Activated CD8-positive, alpha-beta memory T cell treated with anti-CD3 and anti-CD28 coated beads for 36 hours (primary cell): Measurements from ENCODE around the gene LIMA1. TPM values are rescaled to one million over a fixed set of nuclear protein-coding genes. Genes with fewer than 3 reads are reported as not detected.
"Not testable (repeated sequence)": the region's sequence is repeated elsewhere in the genome, so short reads cannot be mapped to it uniquely, and the experiment has no call there.

Source experiments
- CTCF ChIA-PET: fragments of 350-600 bp; sonication (Branson Sonifier 250); formaldehyde crosslinking; loops from one replicate; lab custom pipeline; 2021; ENCODE audit warnings: antibody characterized with exemption; lab: Charles Lee
- POLR2A ChIA-PET: fragments of 350-600 bp; sonication (Branson Sonifier 250); formaldehyde crosslinking; loops from one replicate; lab custom pipeline; 2021; ENCODE audit warnings: antibody characterized with exemption; lab: Charles Lee
- total RNA-seq, 2 experiments: library from RNA; stranded (reverse); gene quantifications; one replicate each; pipeline ENCODE4 v1.2.3, GENCODE V29; 2021

LIMA1 gene
- 10 to 100 TPM; 83.0 to 85.4 TPM for total RNA-seq

DNA sequence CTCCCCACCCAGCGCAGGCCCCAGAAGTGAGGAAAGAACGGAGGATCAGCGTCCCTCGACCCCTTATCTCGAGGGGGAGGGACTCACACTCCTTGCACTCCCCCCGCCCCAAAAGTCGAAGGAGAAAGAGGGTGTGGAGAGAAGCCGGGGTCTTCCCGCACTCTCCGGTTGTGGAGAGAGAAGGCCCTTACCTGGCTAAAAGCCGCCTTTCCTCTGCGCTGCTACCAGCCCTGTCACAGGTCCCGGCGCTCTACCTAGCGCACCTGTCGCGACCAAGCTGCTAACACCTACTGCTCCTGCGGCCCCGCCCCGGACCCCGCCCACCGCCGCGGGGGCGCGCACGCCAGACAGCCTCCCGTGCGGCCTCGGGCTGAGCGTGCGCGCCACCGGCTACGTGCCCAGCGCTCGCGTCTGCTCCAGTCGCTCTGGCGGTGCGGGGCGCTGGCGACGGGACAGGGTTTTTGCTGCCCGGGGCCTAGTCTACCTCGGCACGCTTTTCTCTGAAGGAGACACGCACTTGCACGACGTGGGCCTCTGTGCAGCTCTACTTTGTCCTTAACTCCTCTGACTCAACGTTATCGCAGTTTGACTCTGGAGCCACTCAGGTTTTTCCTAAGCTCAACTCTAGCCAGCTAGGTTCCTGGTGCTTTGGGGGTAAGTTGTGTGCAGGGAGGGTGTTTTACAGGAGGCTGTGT lies at the start of gene LIMA1:
TSS of gene LIMA1 (minus strand) at position 292 of the 695 bp plus-strand sequence. CDS start 34,769 bp downstream, outside the sequence.
- ChIA-PET CTCF (interaction anchor here (0.5 to 1.4 kb wide), 6 partner anchors 28 to 198 kb away, joined by 3 to 5 read pairs (median 4); partner anchors contain the start of genes CERS5 and SMARCD1), POLR2A (interaction anchor here (0.6 to 1.9 kb wide), 7 partner anchors 59 to 171 kb away, joined by 3 to 9 read pairs (median 5); partner anchors contain the start of gene COX14)

DNA sequence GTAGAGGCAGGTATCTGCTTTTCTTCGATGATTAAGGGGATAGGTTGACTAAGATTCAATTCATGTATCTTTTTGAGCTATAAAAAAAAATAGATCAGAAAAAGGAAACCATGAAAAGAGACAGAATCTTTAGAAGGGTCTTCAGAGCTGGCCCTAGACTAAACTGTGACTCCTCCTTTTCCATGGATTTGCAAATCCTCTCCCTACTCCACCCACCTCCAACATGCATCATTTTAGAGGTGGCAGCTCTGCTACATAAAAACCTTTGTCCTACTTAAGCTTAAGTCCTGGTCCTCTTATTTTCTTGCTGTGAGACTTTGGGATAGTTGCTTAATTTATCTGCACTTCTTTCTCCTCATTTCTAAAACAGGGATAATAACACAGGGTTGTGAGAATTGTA lies 48.4 kb upstream of the LIMA1 start:
- POLR2A ChIA-PET = no interaction called here

DNA sequence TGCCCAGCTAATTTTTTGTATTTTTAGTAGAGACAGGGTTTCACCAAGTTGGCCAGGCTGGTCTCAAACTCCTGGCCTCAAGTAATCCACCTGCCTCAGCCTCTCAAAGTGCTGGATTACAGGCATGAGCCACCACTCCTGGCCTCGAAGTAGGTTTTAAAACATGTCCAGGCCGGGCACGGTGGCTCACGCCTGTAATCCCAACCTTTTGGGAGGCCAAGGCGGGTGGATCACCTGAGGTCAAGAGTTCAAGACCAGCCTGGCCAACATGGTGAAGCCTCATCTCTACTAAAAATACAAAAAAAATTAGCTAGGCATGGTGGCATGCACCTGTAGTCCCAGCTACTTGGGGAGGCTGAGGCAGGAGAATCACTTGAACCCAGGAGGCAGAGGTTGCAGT lies 45.3 kb upstream of the LIMA1 start:
- CTCF ChIA-PET = interaction anchor here (0.9 kb wide), 1 partner anchor 9 kb away, joined by 4 read pairs; no protein-coding TSS in a partner anchor
- POLR2A ChIA-PET = not testable (repeated sequence)

More for the DNA sequence above, 48.4 kb upstream of the LIMA1 start:
- CTCF ChIA-PET = interaction anchor here (0.6 kb wide), 1 partner anchor 185 kb away, joined by 4 read pairs; no protein-coding TSS in a partner anchor

DNA sequence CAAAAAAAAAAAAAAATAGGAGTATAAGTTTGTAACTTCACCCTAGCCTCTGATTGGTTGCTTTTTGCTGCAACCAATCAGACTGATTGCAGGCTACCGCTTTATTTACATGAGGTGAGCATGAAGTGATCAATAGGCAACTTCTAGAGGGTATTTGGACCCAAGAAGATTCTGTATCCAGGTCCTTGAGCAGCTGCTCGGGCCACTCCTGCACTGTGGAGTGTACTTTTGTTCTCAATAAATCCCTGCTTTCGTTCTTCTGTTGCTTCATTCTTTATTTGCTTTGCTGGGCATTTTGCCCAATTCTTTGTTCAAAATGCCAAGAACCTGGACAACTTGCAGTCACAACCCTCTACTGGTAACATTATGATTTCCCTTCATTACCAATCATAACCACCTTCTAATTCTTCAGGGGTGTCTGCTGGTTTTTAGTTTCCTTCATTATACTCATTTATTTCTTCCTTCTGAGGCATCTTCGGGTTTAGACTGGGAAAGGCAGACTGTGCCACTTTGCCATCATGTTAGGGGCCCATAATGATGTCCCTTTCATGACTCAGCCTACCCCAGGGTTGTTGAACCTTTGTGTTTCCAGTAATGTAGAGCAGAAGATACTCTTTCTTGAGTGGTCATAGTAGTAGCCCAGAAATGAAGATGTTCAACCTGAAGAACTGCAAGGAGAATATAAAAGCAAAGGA lies 43.4 kb upstream of the LIMA1 start:
- ChIA-PET POLR2A (no interaction called here), CTCF (no interaction called here)

DNA sequence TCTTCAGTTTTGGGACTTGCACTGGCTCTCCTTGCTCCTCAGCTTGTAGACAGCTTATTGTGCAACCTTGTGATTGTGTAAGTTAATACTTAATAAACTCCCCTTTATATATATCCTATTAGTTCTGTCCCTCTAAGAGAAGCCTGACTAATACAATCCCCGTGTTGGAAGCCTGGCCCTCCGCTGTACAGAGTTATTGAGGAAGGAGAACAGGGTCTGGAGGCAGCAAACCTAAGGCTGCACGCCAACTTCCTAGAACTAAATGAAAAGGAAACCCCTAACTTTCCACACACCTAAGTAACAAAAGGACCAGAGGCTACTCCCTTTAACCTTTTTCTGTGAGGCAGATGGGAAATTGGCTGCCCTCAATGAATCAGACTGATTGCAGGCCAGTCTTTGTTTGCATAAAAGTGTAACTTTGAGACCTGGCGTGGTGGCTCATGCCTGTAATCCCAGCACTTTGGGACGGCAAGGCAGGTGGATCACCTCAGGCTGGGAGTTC lies 42.6 kb upstream of the LIMA1 start:
- POLR2A ChIA-PET = no interaction called here
- CTCF ChIA-PET = no interaction called here

DNA sequence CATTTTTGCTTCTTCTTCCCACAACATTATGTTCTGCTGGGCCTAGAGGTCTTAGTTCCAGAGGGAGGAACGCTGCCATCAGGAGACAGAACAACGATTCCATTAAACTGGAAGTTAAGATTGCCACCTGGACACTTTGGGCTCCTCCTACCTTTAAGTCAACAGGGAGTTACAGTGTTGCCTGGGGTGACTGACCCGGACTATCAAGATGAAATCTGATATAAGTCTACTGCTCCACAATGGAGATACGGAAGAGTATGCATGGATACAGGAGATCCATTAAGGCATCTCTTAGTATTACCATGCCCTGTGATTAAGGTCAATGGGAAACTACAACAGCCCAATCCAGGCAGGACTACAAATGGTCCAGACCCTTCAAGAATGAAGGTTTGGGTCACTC lies 41.5 kb upstream of the LIMA1 start:
- POLR2A ChIA-PET = not testable (repeated sequence)

DNA sequence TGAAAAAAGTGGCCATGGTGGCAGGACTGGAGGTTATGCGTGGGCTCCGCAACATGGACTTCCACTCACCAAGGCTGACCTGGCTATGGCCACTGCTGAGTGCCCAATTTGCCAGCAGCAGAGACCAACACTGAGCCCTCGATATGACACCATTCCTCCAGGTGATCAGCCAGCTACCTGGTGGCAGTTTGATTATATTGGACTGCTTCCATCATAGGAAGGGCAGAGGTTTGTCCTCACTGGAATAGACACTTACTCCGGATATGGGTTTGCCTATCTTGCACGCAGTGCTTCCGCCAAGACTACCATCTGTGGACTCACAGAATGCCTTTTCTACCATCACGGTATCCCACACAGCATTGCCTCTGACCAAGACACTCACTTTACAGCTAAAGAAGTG lies 40.8 kb upstream of the LIMA1 start:
- CTCF ChIA-PET, POLR2A ChIA-PET: not testable (repeated sequence)

More for the DNA sequence above, 41.5 kb upstream of the LIMA1 start:
- CTCF ChIA-PET = not testable (repeated sequence)

DNA sequence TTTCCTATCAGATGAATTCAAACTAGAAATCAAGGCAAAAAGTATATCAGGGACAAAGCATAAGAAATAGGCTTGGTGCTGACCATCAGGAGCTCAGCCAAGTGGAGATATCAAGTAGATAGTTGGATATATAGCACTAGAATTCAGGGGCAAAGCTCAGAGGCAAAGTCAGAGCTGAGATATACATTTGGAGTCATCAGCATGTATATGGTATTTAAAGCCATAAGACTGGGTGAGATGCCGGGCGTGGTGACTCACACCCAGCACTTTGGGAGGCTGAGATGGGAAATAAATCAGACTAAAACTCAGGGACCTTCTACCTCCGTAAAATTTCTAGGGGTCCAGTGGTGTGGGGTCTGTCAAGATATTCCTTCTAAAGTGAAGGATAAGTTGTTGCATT lies 38.9 kb upstream of the LIMA1 start:
- ChIA-PET POLR2A (interaction anchor here (0.7 kb wide), 1 partner anchor 61 kb away, joined by 3 read pairs; no protein-coding TSS in a partner anchor), CTCF (interaction anchor here (0.6 to 0.7 kb wide), 2 partner anchors 165 to 1052 kb away, joined by 3 to 5 read pairs; no protein-coding TSS in a partner anchor)

DNA sequence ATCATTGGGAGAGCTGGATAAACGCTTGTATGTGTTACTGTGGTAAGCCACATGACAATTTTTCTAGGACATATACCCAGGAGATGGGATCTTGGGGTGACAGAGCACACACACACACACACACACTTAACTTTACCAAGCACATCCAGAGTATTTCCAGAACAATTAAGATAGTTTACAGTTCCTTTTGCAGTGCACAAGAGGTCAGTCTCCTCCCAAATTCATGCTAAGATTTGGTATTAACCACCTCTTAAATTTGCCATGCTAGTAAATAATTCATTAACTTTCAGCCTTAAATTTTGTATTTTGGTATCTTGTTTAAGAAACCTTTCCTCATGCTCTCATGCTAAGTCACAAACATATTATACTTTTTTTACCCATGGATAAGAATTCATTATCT lies 33.9 kb upstream of the LIMA1 start:
- CTCF ChIA-PET = no interaction called here
- POLR2A ChIA-PET = no interaction called here

DNA sequence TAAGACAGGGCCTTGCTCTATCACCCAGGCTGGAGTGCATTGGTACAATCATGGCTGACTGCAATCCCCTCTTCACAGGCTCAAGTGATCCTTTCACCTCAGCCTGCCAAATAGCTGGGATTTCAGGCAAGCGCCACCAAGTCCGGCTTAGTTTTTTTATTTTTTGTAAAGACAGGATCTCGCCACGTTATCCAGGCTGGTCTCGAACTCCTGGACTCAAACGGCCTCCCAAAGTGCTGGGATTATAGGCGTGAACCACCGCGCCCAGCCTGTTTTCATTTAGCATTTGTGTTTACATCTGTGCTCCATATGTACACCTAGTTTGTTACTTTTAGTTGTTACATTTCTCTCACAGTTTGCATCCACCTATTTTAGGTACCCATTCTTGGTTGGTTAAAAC lies 32.5 kb upstream of the LIMA1 start:
- CTCF ChIA-PET = interaction anchor here (0.6 to 2.5 kb wide), 7 partner anchors 69 to 1414 kb away, joined by 3 to 17 read pairs (median 4); partner anchors contain the start of genes COX14 and FAM186A
- POLR2A ChIA-PET = no interaction called here

DNA sequence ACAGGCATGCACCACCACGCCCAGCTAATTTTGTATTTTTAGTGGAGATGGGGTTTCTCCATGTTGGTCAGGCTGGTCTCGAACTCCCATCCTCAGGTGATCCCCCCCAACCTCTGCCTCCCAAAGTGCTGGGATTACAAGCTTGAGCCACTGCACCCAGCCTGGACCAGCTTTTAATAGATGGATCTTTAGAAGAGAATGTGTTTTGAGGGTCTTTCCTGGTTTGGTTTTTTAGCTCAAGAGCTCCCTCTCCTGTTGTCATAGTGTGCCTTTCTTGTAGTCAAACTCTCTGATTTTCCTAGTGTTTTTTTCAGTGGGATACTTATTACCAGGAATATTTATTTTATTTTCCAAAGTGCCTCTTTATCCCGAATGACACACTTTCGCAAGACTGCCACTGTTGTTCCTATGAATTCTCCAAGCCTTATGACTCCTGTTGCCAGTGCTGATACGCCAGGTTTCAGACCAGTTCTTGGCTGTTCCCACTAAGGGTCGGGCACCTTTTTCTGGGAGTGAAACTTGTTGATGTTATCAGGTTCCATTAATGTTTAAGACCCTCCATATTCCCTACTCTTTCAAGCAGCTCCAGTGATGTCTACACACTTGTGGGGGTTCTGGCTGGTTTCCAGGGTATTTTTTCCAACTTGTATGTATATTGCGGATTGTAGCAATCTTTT lies 31.5 kb upstream of the LIMA1 start:
- POLR2A ChIA-PET = no interaction called here
- CTCF ChIA-PET = interaction anchor here (0.6 to 2.5 kb wide), 7 partner anchors 15 to 241 kb away, joined by 3 to 17 read pairs (median 3); partner anchors contain the start of gene COX14

DNA sequence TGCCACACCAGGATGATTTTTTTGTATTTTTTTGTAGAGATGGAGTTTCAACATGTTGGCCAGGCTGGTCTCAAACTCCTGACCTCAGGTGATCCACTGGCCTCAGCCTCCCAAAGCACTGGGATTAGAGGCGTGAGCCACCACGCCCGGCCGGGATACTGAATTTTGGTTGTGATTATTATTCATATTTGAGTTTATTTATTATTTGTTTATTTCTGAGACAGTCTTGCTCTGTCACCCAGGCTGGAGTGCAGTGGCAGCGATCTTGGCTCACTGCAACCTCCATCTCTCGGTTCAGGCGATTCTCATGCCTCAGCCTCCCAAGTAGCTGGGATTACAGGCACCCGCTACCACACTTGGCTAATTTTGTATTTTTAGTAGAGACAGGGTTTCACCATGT lies 30.7 kb upstream of the LIMA1 start:
- CTCF ChIA-PET = interaction anchor here (0.6 to 2.5 kb wide), 5 partner anchors 14 to 202 kb away, joined by 3 to 17 read pairs (median 3); partner anchors contain the start of gene COX14
- POLR2A ChIA-PET = not testable (repeated sequence)

DNA sequence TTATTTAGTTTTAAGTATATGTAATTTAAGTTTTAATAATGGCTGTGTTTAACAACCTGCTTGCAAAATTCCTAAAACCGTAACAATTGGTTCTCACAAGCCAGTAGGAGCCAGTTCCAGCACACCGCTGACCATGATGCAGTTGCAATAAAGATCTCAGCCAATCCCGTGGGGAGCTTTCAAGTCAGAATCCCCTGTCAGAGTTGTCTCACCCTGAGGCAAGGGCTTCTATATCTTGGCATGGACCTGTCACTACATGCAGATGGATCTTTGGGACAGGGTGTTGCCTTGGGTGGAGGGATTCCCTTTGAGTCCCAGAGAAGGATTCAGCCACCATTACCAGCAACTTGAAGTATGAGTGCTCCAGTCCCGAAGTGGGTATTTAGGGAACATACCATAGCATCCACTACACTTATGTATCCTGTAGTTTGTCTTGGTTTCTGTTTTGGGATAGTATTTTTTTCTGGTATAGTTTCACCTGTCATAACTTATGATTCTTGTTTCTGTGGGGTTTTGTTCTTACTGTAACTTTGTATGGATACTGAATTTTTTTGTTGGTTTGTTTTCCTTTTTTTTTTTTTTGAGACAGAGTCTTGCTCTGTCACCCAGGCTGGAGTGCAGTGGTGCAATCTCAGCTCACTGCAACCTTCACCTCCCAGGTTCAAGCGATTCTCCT lies 30.1 kb upstream of the LIMA1 start:
- ChIA-PET CTCF (interaction anchor here (0.6 to 0.7 kb wide), 2 partner anchors 30 to 120 kb away, joined by 3 read pairs; no protein-coding TSS in a partner anchor), POLR2A (no interaction called here)

DNA sequence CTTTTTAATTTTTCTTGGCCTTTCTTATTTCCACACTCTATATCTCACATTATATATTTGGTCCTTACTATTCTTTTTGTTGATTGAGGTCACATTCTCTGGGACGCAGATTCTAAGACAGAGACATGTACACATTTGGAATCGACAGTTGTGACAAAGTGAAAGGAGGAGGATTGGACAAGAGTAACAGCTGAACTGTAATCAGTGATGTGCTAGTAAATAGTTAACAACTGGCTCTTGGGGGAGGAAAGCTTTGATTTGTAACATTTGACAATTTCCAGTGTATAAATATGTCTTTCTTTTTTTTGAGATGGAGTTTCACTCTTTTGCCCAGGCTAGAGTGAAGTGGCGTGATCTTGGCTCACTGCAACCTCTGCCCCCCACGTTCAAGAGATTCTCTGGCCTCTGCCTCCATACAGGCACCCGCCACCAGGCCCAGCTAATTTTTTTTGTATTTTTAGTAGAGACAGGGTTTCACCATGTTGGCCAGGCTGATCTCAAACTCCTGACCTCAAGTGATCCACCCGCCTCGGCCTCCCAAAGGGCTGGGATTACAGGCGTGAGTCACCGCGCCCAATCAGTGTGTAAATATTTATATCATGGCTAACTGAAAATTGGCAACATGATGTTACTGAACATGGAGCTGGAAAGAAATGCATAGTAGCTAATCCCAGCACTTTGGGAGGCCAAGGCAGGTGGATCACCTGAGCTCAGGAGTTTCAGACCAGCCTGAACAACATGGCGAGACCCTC lies 28.7 kb upstream of the LIMA1 start:
- CTCF ChIA-PET = not testable (repeated sequence)

DNA sequence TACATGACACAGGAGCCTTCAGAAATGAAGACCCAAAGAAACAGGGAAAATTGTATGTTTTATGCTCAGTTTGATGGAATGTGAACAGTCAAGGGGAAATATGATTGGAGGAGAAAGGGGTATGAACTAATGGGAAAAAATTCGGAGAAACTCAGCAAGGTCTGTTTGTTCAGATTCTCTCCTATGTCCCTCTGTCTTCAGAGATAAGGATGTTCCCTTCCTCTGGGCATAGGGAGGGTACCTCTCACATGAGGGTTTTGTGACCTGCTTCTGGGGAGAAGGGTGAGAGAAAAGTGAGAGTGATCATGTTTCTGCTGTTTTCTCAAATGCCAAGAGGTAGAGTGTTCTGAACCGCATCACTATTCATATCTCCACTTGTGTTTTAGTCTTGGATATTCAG lies 26.6 kb upstream of the LIMA1 start:
- CTCF ChIA-PET = no interaction called here
- POLR2A ChIA-PET = no interaction called here

More for the DNA sequence above, 28.7 kb upstream of the LIMA1 start:
- POLR2A ChIA-PET = not testable (repeated sequence)

DNA sequence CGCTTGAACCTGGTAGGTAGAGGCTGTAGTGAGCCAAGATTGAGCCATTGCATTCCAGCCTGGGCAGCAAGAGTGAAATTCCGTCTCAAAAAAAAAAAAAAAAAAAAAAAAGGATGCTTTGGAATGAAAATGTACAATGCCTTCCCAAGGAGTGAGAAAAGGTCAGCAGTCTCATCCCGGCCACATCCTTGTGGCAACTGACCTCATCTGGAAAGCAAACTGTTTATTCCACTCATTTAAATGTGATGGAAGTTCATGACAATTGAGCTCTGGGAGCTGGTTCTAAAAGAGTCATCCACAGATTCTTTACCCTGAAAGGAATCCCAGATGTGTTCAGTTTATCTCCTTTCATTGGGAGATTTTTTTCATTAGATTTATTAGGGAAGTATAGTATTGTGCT lies 19.4 kb upstream of the LIMA1 start:
- CTCF ChIA-PET = interaction anchor here (0.6 kb wide), 1 partner anchor 51 kb away, joined by 3 read pairs; no protein-coding TSS in a partner anchor
- POLR2A ChIA-PET = no interaction called here

DNA sequence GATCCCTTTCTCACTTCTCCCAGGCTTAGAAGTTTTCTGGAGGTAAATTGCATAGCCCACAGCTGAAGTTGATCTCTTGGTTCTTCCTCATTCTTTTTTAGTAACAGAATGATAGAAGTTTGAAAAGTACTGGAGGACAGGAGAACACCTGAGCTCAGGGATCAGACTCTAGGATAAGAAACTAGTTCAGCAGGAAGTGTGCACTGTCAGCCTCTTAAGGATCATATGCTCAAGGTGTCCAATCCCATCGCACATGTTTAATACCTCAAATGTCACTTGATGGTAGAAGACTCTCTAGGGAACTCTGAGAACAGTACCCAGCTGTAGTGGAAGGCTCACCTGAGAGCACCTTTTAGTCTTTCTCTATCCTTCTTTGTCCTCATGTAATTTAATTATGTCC lies 14.7 kb upstream of the LIMA1 start:
- CTCF ChIA-PET = interaction anchor here (2.0 kb wide), 1 partner anchor 187 kb away, joined by 4 read pairs; the partner anchor contains the start of gene COX14
- POLR2A ChIA-PET = no interaction called here

DNA sequence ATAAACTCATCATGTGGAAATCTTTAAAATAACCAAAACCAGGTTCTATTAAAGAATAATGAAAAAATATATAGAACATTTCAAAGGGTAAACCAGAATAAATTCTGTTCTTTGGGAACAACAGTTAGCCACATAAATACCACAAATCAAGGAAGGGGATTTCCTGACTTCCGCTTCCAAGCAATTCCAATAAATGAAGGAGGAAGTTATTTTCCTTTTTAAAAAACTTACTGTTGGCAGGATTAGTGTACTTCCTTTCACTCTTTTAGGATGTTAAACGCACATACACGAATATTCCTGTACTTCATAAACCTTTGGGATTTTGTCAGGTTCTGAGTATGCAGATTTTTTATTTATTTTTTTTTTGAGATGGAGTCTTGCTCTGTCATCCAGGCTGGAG lies 13.7 kb upstream of the LIMA1 start:
- POLR2A ChIA-PET = no interaction called here
- CTCF ChIA-PET = interaction anchor here (2.0 kb wide), 1 partner anchor 186 kb away, joined by 4 read pairs; the partner anchor contains the start of gene COX14
